Mammary epithelial cell (primary cell): ENCODE measurements around the gene RBM44.

Experiments
- CTCF ChIP-seq, 2 donors: IDR thresholded peaks in 1 of 2; conservative IDR thresholded peaks in 1 of 2; 2 replicates each; pipeline ENCODE4 v1.5.1; 2011 to 2012; ENCODE audit warnings: inconsistent platforms in 2 of 2, low read length in 2 of 2, mild to moderate bottlenecking in 2 of 2, control low read depth in 1 of 2, low read depth in 1 of 2; ENCODE audit not compliant: insufficient read depth in 1 of 2; ENCODE audit errors: extremely low read depth in 1 of 2
- EZH2 ChIP-seq: IDR thresholded peaks from 2 replicates; pipeline ENCODE4 v1.6.1; 2012; ENCODE audit warnings: low read length, inconsistent platforms, borderline replicate concordance

- no peak for TF ChIP-seq CTCF (conservative IDR thresholded peaks at IDR 0.05 in 1 of 2, IDR thresholded peaks at IDR 0.05 in 1 of 2; ENCODE audit: extremely low read depth in 1 of 2, insufficient read depth in 1 of 2, low read depth in 1 of 2, low read length in 2 of 2)
- no peak for TF ChIP-seq EZH2
These were observed 17.1 kb downstream of the RBM44 start for GRCh38 chr2:237815637-237816036.
